Measurements from ENCODE around the gene LPAR5. TPM values are rescaled to one million over a fixed set of nuclear protein-coding genes. Genes with fewer than 3 reads are reported as not detected.

Gene LPAR5
- total and polyA plus RNA-seq, 8 donors: 1.1 to 2.0 (median 1.5) TPM

GRCh38 chr12:6584293-6584692, 51.5 kb downstream of the LPAR5 start:
- H3K27me3 ChIP-seq: no peaks in the 10 kb centered on the region
- no peak for DNase-seq
- H3K27ac ChIP-seq: no peak overlapping the region
- intact Hi-C loops (cut with DNase I): no loop called here
- H3K4me1 ChIP-seq: no peaks in the 10 kb centered on the region
- peaks cover 0 to 100% of the 10 kb centered on the region in 2 donors for H3K36me3 ChIP-seq
- no peaks in the 10 kb centered on the region for H3K9me3 ChIP-seq
- ATAC-seq: no peak
- no peak overlapping the region for H3K4me3 ChIP-seq
- no peak for TF ChIP-seq CTCF (IDR thresholded peaks at IDR 0.05)

GRCh38 chr12:6582959-6583358, 52.8 kb downstream of the LPAR5 start:
- no peak overlapping the region for H3K27ac ChIP-seq
- intact Hi-C loops (cut with DNase I): no loop called here
- no peaks in the 10 kb centered on the region for H3K27me3 ChIP-seq
- no peak for ATAC-seq
- no peaks in the 10 kb centered on the region for H3K4me1 ChIP-seq
- H3K9me3 ChIP-seq: no peaks in the 10 kb centered on the region
- no peak overlapping the region for H3K4me3 ChIP-seq
- no peak for TF ChIP-seq CTCF (IDR thresholded peaks at IDR 0.05)
- H3K36me3 ChIP-seq: peaks cover 0 to 100% of the 10 kb centered on the region in 2 donors
- no peak for DNase-seq

- Histone ChIP-seq H3K27me3 (no peaks in the 10 kb centered on the region), H3K4me1 (no peaks in the 10 kb centered on the region), H3K27ac (no peak overlapping the region), H3K9me3 (no peaks in the 10 kb centered on the region), H3K4me3 (no peak overlapping the region), H3K36me3 (peaks cover 0 to 100% of the 10 kb centered on the region in 2 donors)
- ATAC-seq (no peak), DNase-seq (no peak)
- no peak for TF ChIP-seq CTCF (IDR thresholded peaks at IDR 0.05)
- intact Hi-C loops (cut with DNase I): no loop called here
Measured at GRCh38 chr12:6582196-6582595, 53.6 kb downstream of the LPAR5 start.

- H3K27ac ChIP-seq: no peak overlapping the region
- H3K27me3 ChIP-seq: no peaks in the 10 kb centered on the region
- ATAC-seq (no peak), DNase-seq (no peak)
- no peaks in the 10 kb centered on the region for H3K4me1 ChIP-seq
- TF ChIP-seq CTCF (IDR thresholded peaks at IDR 0.05): no peak
- H3K9me3 ChIP-seq: no peaks in the 10 kb centered on the region
- no peak overlapping the region for H3K4me3 ChIP-seq
- H3K36me3 ChIP-seq: peaks cover 4 to 100% of the 10 kb centered on the region in 2 donors
- intact Hi-C loops (cut with DNase I): no loop called here
Measured at GRCh38 chr12:6575648-6576047, 60.1 kb downstream of the LPAR5 start.

- H3K4me3 ChIP-seq: no peak overlapping the region
- DNase-seq: no peak
- no peak for ATAC-seq
- H3K27ac ChIP-seq: no peak overlapping the region
- H3K4me1 ChIP-seq: no peaks in the 10 kb centered on the region
- H3K36me3 ChIP-seq: peaks cover 4 to 100% of the 10 kb centered on the region in 2 donors
- no peaks in the 10 kb centered on the region for H3K9me3 ChIP-seq
- intact Hi-C loops (cut with DNase I): no loop called here
- H3K27me3 ChIP-seq: no peaks in the 10 kb centered on the region
- TF ChIP-seq CTCF (IDR thresholded peaks at IDR 0.05): no peak
Measured at GRCh38 chr12:6574576-6575295, 61.0 kb downstream of the LPAR5 start.

Measured in left lung (tissue), 10 donors.